Activated B cell treated with CpG ODN at 0.5 μM for 24 hours (primary cell): Measurements from ENCODE around the gene SLC19A2. TPM values are rescaled to one million over a fixed set of nuclear protein-coding genes. Genes with fewer than 3 reads are reported as not detected.
"Not testable (repeated sequence)": the region's sequence is repeated elsewhere in the genome, so short reads cannot be mapped to it uniquely, and the experiment has no call there.

ENCODE experiments used
- ATAC-seq: fragments of 200-7000 bp; cut with Tn5 transposase; one replicate; pipeline ENCODE4 v1.10.0; 2021; ENCODE audit warnings: low read depth, mild to moderate bottlenecking, moderate library complexity
- CTCF ChIA-PET: fragments of 350-600 bp; sonication (Branson Sonifier 250); formaldehyde crosslinking; loops from one replicate; lab custom pipeline; 2021; ENCODE audit warnings: antibody characterized with exemption; lab: Charles Lee
- POLR2A ChIA-PET: fragments of 350-600 bp; sonication (Branson Sonifier 250); formaldehyde crosslinking; loops from one replicate; lab custom pipeline; 2021; ENCODE audit warnings: antibody characterized with exemption; lab: Charles Lee
- DNase-seq: peaks from one replicate; pipeline ENCODE4 v3.0.0; 2022
- H3K27ac Mint-ChIP-seq: one replicate; pipeline ENCODE4 v1.8.0; 2020; ENCODE audit warnings: mixed read lengths
- H3K27me3 Mint-ChIP-seq: one replicate; pipeline ENCODE4 v1.8.0; 2021; ENCODE audit warnings: mixed read lengths
- H3K36me3 Mint-ChIP-seq: one replicate; pipeline ENCODE4 v1.8.0; 2021; ENCODE audit warnings: low read depth, mixed read lengths
- H3K4me1 Mint-ChIP-seq: one replicate; pipeline ENCODE4 v1.8.0; 2021; ENCODE audit warnings: mixed read lengths
- H3K4me3 Mint-ChIP-seq: one replicate; pipeline ENCODE4 v1.8.0; 2020; ENCODE audit warnings: mild to moderate bottlenecking, mixed read lengths
- H3K9me3 Mint-ChIP-seq: one replicate; pipeline ENCODE4 v1.8.0; 2020; ENCODE audit warnings: mixed read lengths
- CTCF ChIP-seq: fragments of 200-600 bp; IDR thresholded peaks from one replicate; pipeline ENCODE4 v1.8.0; 2022; ENCODE audit warnings: antibody characterized with exemption, mild to moderate bottlenecking
- intact Hi-C: fragments of 100-400 bp; cut with micrococcal nuclease; formaldehyde crosslinking; loops from one replicate; pipeline ENCODE4 v1.15.1; 2024
- total RNA-seq: library from RNA; stranded (reverse); gene quantifications from 2 replicates; pipeline ENCODE4 v1.2.3, GENCODE V29; 2022

Gene SLC19A2
- total RNA-seq, result 3.0 and 3.6 TPM in 2 replicates

GRCh38 chr1:169485431-169486280 lies at the start of gene SLC19A2:
SLC19A2 (minus strand) TSS chr1:169485944; CDS start chr1:169485766, 178 bp downstream.
- ATAC-seq (peak; percentile 98), DNase-seq (peak; percentile 86)
- Mint-ChIP-seq H3K4me1 (peaks cover 27% of the 10 kb centered on the region), H3K27ac (peak within 1 kb of the TSS; percentile 82), H3K27me3 (no peaks in the 10 kb centered on the region), H3K9me3 (no peaks in the 10 kb centered on the region), H3K4me3 (peak within 1 kb of the TSS; percentile 88), H3K36me3 (peaks cover 9% of the 10 kb centered on the region)
- ChIA-PET CTCF (interaction anchor here (0.9 kb wide), 2 partner anchors 13 to 60 kb away, joined by 3 to 5 read pairs; no protein-coding TSS in a partner anchor), POLR2A (interaction anchor here (0.6 to 1.5 kb wide), 9 partner anchors 9 to 408 kb away, joined by 3 to 7 read pairs (median 3); partner anchors contain the start of genes BLZF1, NME7 and SCYL3)
- no peak for TF ChIP-seq CTCF
- intact Hi-C loops, result loop anchor here (1.0 to 10.0 kb wide), 14 partner anchors 61 to 1999 kb away; partner anchors contain the start of genes BLZF1, DCAF6, F5 and FMO4

GRCh38 chr1:169534653-169535052 lies 48.9 kb upstream of the SLC19A2 start:
- CTCF ChIA-PET, result no interaction called here
- Mint-ChIP-seq H3K4me3 (no peak overlapping the region), H3K4me1 (peaks cover 5% of the 10 kb centered on the region), H3K27me3 (peaks cover 10% of the 10 kb centered on the region), H3K27ac (no peak overlapping the region), H3K36me3 (no peaks in the 10 kb centered on the region), H3K9me3 (no peaks in the 10 kb centered on the region)
- POLR2A ChIA-PET, result no interaction called here
- no peak for ATAC-seq
- intact Hi-C loops, result no loop called here
- TF ChIP-seq CTCF, result no peak
- DNase-seq, result no peak

- H3K36me3 Mint-ChIP-seq, H3K4me3 Mint-ChIP-seq, H3K9me3 Mint-ChIP-seq, CTCF ChIA-PET, DNase-seq, POLR2A ChIA-PET, H3K4me1 Mint-ChIP-seq, H3K27ac Mint-ChIP-seq, ATAC-seq, intact Hi-C loops: not testable (repeated sequence)
- peaks cover 12% of the 10 kb centered on the region for H3K27me3 Mint-ChIP-seq
Observed at GRCh38 chr1:169533528-169534190, 47.9 kb upstream of the SLC19A2 start.

- ChIA-PET POLR2A (no interaction called here), CTCF (interaction anchor here (1.1 kb wide), 1 partner anchor 18 kb away, joined by 3 read pairs; no protein-coding TSS in a partner anchor)
- Mint-ChIP-seq H3K9me3 (no peaks in the 10 kb centered on the region), H3K27me3 (peaks cover 12% of the 10 kb centered on the region), H3K4me3 (no peak overlapping the region), H3K27ac (no peak overlapping the region), H3K4me1 (peaks cover 12% of the 10 kb centered on the region), H3K36me3 (no peaks in the 10 kb centered on the region)
- no peak for TF ChIP-seq CTCF
- intact Hi-C loops, result no loop called here
- no peak for DNase-seq
- no peak for ATAC-seq
Observed at GRCh38 chr1:169530448-169530847, 44.7 kb upstream of the SLC19A2 start.

GRCh38 chr1:169529068-169529642 lies 43.4 kb upstream of the SLC19A2 start:
- intact Hi-C loops, result no loop called here
- Mint-ChIP-seq H3K36me3 (no peaks in the 10 kb centered on the region), H3K4me1 (peaks cover 12% of the 10 kb centered on the region), H3K27me3 (peaks cover 8% of the 10 kb centered on the region), H3K27ac (no peak overlapping the region), H3K9me3 (no peaks in the 10 kb centered on the region), H3K4me3 (no peak overlapping the region)
- ChIA-PET POLR2A (no interaction called here), CTCF (no interaction called here)
- DNase-seq, result no peak
- no peak for TF ChIP-seq CTCF
- ATAC-seq, result no peak
